Activated CD4-positive, alpha-beta T cell treated with anti-CD3 and anti-CD28 coated beads, Interleukin-2, Interleukin-4, amounts not matched to agents 100 ng/mL and 50 ng/mL, durations not matched to agents 16 hours and 8 hours (primary cell): Measurements from ENCODE around the gene KCNK18.
"Not testable (repeated sequence)": the region's sequence is repeated elsewhere in the genome, so short reads cannot be mapped to it uniquely, and the experiment has no call there.

Experiments
- DNase-seq: peaks from one replicate; pipeline ENCODE4 v3.0.0-alpha.2; 2020; ENCODE audit warnings: low spot score

KCNK18 gene

DNA sequence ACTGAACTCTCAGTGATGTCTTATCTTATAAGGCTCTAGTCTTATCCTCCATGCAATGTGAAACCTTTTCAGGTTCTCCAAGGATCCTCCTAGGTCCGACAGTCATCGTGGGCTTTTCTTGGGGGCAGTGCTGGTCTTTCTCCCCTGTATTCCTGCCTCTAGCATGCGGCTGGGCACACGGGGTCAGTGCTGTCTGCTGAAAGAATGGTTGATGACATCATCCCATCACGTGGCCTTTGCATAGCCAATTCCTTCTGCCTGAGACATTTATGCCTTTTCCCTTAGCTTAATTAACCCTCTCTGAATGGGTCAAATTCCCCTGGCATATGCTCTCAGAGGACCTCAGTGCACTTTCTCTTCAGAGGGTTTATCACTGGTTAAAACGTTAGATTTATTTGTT is 27.0 kb upstream of the KCNK18 start:
- DNase-seq: no peak

DNA sequence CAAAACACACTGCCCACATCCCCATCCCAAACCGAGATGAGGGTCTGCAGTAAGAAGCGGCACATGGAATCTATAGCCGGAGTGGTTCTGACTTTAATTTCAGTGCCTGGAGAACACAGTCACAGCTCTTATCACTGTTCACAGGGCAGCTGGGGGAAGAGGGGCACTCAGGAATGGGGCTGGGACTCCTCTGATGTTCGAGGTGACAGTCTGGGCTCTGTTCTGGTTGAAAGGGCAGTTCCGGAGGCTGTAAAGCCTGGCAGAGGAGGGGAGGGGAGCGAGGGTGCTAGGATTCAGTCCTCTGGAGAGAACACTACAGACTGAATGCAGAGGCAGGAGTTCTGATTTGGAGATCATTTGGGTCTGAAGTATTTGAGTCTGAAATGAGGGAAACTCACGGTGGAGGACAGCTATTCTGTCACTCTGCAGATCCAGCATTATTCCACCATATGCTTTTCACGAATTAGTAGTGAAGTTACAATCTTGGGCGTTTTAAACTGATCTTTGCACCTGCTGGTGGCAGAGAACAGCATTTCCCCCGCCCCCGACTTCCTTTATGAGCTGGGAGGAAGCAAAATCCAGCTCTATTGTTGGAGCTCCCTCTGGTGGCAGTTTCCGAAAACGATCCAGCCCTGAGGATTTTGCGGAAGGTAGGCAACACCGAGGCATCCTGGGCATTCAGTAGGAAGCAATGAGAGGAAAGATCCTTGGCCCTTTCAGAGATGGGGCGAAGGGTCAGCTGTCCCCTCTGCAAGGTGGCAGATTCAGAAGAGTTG is 22.7 kb upstream of the KCNK18 start:
- DNase-seq: peak; percentile 86

GRCh38 chr10:117175215-117175900 is 21.9 kb upstream of the KCNK18 start:
- peak; percentile 3 for DNase-seq

- peak; percentile 75 for DNase-seq
Observed at GRCh38 chr10:117175901-117176534, 21.3 kb upstream of the KCNK18 start.

DNA sequence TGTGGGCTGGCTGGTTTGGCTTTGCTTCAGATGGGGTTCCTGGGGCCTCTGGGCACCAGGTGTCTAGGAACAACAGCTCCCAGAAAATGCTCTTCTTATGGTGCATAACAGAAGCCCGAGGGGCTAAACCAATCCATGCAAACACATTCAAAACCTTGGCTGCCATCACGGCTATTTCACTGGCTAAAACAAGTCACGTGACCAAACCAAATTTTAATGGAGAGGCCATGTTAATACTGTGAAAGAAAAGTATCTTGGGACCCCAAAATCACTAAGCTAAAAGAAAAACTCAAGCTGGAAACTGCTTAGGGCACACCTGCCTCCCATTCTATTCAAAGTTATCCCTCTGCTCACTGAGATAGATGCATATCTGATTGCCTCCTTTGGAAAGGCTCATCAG is 19.1 kb upstream of the KCNK18 start:
- DNase-seq: no peak

GRCh38 chr10:117184296-117184695 is 13.0 kb upstream of the KCNK18 start:
- DNase-seq: no peak

- no peak for DNase-seq
Observed at GRCh38 chr10:117184821-117185220, 12.5 kb upstream of the KCNK18 start.

GRCh38 chr10:117185817-117186216 is 11.5 kb upstream of the KCNK18 start:
- DNase-seq: not testable (repeated sequence)

DNA sequence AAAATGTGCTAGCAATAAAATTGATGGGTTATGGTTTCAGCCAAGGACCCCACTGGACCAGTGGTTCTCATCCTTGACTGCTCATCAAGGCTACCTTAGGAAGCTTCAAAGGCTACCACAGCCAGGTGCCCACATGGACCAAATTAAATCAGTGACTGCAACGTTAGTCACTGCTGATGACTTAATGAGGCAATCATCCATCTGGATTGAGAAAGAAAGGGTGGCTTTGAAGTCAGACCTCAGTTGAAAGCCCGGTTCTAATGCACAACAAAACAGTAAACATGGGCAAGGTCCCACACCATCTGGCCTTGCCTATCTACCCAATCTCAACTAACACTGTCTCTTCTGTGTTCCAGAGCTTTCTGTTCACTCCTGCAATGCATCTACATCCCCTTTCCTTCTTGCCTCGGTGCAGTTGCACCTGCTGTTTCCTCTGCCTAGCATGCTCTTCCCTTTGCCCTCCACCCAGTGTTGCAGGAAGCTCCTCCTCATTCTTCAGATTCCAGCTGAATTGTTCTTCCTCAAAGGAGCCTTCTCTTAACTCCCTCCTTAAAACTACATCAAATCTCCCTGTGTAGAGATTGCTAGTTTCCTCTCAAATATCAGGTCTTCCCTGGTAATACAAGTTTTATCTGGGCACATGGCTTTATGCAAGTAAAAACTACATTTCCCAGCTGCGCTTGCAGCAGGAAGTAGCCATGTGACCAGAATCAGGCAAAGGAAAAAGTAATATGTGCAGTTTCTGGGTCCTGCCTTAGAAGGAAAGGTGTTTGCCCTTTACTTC is 10.3 kb upstream of the KCNK18 start:
- no peak for DNase-seq

DNA sequence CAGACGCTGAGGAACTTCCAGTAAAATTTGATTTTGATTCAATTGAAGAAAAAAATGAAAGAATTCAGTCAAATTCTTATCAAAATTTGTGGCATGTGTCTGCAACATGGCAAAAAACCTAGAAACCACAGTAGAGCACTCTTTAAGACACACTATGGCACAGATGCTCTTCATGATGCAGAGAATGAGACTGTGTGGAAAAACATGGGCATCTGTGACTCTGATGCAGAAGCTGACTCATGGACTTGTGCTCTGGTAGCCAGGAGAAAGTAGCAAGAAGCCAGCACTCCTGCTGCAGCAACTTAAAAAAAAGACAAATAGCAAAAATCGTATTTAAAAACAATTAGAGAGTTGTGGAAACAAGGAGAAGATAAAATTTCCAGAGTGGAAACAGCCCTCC is 8.9 kb upstream of the KCNK18 start:
- no peak for DNase-seq

- DNase-seq: no peak
Observed at GRCh38 chr10:117189557-117189956, 7.7 kb upstream of the KCNK18 start.

- no peak for DNase-seq
Observed at GRCh38 chr10:117198088-117198487, 799 bp downstream of the KCNK18 start.

- DNase-seq: no peak
Observed at GRCh38 chr10:117201826-117202225, 4.5 kb downstream of the KCNK18 start.

DNA sequence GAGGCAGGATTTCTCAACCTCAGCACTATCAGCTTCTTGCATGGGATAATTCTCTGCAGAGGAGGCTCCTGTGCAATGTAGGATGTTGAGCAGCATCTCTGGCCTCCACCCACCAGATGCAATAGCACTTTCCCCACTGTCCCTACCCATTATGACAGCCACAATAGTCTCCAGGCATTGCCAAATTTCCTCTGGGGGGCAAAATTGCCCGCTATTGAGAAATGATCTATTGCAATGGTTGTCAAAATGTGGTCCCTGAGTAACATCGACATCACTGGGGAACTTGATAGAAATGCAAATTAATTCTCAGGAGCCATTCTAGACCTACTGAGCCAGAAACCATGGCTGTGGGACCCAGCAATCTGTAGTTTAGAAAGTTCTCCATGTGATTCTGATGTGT is 7.0 kb downstream of the KCNK18 start:
- DNase-seq: no peak

- no peak for DNase-seq
Observed at GRCh38 chr10:117212176-117212575, 14.9 kb downstream of the KCNK18 start.

- DNase-seq: no peak
Observed at GRCh38 chr10:117214401-117214800, 17.1 kb downstream of the KCNK18 start.

DNA sequence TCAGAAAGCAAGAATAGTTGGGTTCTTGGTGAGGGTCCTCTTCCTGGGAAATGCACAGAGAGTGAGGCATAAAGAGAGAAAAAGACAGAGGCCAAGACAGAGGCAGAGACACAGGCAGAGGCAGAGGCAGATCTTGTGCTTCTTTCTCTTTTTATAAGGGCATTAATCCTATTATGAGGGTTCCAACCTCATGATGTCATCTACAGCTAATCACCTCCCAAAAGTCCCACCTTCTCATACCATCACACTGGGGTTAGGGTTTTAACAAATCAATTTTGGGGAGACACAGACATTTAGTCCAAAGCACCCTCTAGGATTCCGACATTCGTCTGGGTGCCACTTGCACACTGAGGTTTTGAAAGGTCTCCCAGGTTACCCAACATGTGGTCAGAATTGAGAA is 17.8 kb downstream of the KCNK18 start:
- no peak for DNase-seq

DNA sequence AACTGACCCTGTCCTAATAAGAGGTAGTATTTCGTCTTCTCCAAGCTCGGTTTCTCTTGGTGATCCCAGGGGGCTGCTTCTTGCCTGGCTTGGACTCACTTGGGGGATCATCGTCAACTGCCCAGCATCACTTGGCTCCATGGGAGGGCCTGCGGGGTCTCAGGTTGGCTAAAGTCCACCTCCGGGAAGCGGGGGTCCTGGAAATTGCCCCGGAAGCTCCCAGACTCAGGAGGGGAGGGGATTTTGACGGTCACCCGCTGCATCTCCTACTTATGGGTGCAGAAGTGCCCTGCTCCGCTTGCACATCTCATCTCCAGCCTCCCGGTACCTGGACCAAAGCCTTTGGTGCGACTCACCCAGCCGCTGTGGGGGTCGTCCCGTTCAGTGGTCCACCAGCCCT is 18.7 kb downstream of the KCNK18 start:
- DNase-seq: no peak

DNA sequence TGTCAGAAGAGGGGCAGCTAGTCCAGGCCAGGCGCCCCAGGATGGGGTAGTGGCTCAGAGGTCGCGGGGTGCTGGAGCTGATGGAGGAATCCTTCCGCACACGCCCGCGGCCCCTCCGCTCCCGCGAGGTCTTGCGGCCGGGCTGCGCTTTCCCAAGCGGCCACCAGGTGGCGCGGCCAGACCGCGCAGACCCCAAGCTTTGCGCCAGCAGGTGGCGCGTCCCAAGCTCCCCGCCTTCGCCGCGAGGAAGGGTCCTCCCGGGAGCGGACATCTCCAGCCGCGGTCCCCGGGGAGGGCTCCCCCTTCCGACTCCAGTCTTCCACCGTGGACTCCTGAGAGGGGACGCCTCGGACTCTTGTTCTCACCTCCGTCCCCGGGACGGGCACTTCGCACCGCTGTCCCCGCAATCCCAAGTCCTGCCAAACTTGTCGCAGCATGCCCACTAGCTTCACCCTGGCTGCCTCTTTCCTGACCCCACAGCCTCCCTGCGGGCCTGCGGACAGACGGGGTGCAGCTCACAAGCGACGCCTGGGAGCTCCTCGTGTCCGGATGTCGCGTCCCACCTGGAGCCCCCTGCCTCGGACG is 19.4 kb downstream of the KCNK18 start:
- DNase-seq: peak; percentile 65

- DNase-seq: no peak
Observed at GRCh38 chr10:117217196-117217761, 20.0 kb downstream of the KCNK18 start.

GRCh38 chr10:117218654-117219053 is 21.4 kb downstream of the KCNK18 start:
- DNase-seq: no peak
